Embryonic facial prominence (tissue), 1 donor: ENCODE measurements around the gene HIF1A.
"Not testable (repeated sequence)": the region's sequence is repeated elsewhere in the genome, so short reads cannot be mapped to it uniquely, and the experiment has no call there.

Source experiments
- DNase-seq: peaks from one replicate; pipeline ENCODE4 v3.0.0-alpha.2; 2016; ENCODE audit errors: extremely low spot score

Gene HIF1A

GRCh38 chr14:61708693-61709092, 13.4 kb downstream of the HIF1A start:
- not testable (repeated sequence) for DNase-seq

GRCh38 chr14:61710853-61711817, 15.8 kb downstream of the HIF1A start:
- DNase-seq: no peak

GRCh38 chr14:61712137-61712536, 16.8 kb downstream of the HIF1A start:
- DNase-seq: no peak

GRCh38 chr14:61713724-61714437, 18.6 kb downstream of the HIF1A start:
- no peak for DNase-seq

GRCh38 chr14:61716956-61717355, 21.6 kb downstream of the HIF1A start:
- DNase-seq: no peak

- no peak for DNase-seq
Measured at GRCh38 chr14:61718039-61718438, 22.7 kb downstream of the HIF1A start.

- no peak for DNase-seq
Measured at GRCh38 chr14:61719344-61720293, 24.3 kb downstream of the HIF1A start.

- DNase-seq: no peak
Measured at GRCh38 chr14:61720294-61720661, 25.0 kb downstream of the HIF1A start.

- no peak for DNase-seq
Measured at GRCh38 chr14:61720741-61721140, 25.4 kb downstream of the HIF1A start.

GRCh38 chr14:61724133-61724532, 28.8 kb downstream of the HIF1A start:
- no peak for DNase-seq

- no peak for DNase-seq
Measured at GRCh38 chr14:61726778-61727658, 31.7 kb downstream of the HIF1A start.

- DNase-seq: no peak
Measured at GRCh38 chr14:61730756-61731373, 35.6 kb downstream of the HIF1A start.

- no peak for DNase-seq
Measured at GRCh38 chr14:61733972-61734371, 38.7 kb downstream of the HIF1A start.

- DNase-seq: no peak
Measured at GRCh38 chr14:61736751-61737150, 41.4 kb downstream of the HIF1A start.

GRCh38 chr14:61737915-61738314, 42.6 kb downstream of the HIF1A start:
- no peak for DNase-seq

GRCh38 chr14:61739133-61739532, 43.8 kb downstream of the HIF1A start:
- DNase-seq: no peak

- DNase-seq: no peak
Measured at GRCh38 chr14:61742371-61742770, 47.1 kb downstream of the HIF1A start.

GRCh38 chr14:61744238-61744637, 48.9 kb downstream of the HIF1A start:
- no peak for DNase-seq

- not testable (repeated sequence) for DNase-seq
Measured at GRCh38 chr14:61746346-61746745, 51.0 kb downstream of the HIF1A start.

- no peak for DNase-seq
Measured at GRCh38 chr14:61746881-61747280, 51.6 kb downstream of the HIF1A start.
